IPS-18a (cell line): ENCODE data around the gene CCL17.
"Not testable (repeated sequence)": the region's sequence is repeated elsewhere in the genome, so short reads cannot be mapped to it uniquely, and the experiment has no call there.

Experiments used
- H3K27ac ChIP-seq: one replicate; pipeline ENCODE4 v1.5.1; 2013; ENCODE audit warnings: low read length
- H3K27me3 ChIP-seq: one replicate; pipeline ENCODE4 v1.6.1; 2013; ENCODE audit warnings: mild to moderate bottlenecking, low read length; ENCODE audit not compliant: control insufficient read depth, insufficient read depth
- H3K36me3 ChIP-seq: one replicate; pipeline ENCODE4 v1.6.1; 2013; ENCODE audit warnings: low read depth, low read length; ENCODE audit not compliant: control insufficient read depth
- H3K4me1 ChIP-seq: one replicate; pipeline ENCODE4 v1.6.1; 2013; ENCODE audit warnings: low read depth, low read length; ENCODE audit not compliant: control insufficient read depth
- H3K4me3 ChIP-seq: one replicate; pipeline ENCODE4 v1.5.1; 2013; ENCODE audit warnings: low read length
- H3K9ac ChIP-seq: one replicate; pipeline ENCODE4 v1.6.1; 2013; ENCODE audit warnings: mild to moderate bottlenecking, low read length, moderate library complexity
- H3K9me3 ChIP-seq: one replicate; pipeline ENCODE4 v1.6.1; 2013; ENCODE audit warnings: low read depth, low read length; ENCODE audit not compliant: control insufficient read depth

Gene CCL17

GRCh38 chr16:57371494-57372371 lies 32.8 kb upstream of the CCL17 start:
- no peak overlapping the region for H3K9ac ChIP-seq
- no peak overlapping the region for H3K4me3 ChIP-seq
- H3K27ac ChIP-seq = no peak overlapping the region
- H3K36me3 ChIP-seq = no peaks in the 10 kb centered on the region
- peaks cover 16% of the 10 kb centered on the region for H3K4me1 ChIP-seq
- no peaks in the 10 kb centered on the region for H3K9me3 ChIP-seq
- H3K27me3 ChIP-seq = no peaks in the 10 kb centered on the region

- no peaks in the 10 kb centered on the region for H3K27me3 ChIP-seq
- peaks cover 16% of the 10 kb centered on the region for H3K4me1 ChIP-seq
- no peak within 1 kb of the TSS for H3K27ac ChIP-seq
- peak within 1 kb of the TSS; percentile 39 for H3K4me3 ChIP-seq
- no peaks in the 10 kb centered on the region for H3K36me3 ChIP-seq
- H3K9me3 ChIP-seq = no peaks in the 10 kb centered on the region
- H3K9ac ChIP-seq = peak within 1 kb of the TSS; percentile 14
These were observed 32.0 kb upstream of the CCL17 start, which contains the start of gene CX3CL1 for GRCh38 chr16:57372372-57373116. TSS of gene CX3CL1 (plus strand) at chr16:57372490. CDS start at chr16:57372569, 79 bp downstream.

- peak overlapping the region; percentile 5 for H3K9ac ChIP-seq
- no peaks in the 10 kb centered on the region for H3K36me3 ChIP-seq
- H3K27ac ChIP-seq = no peak overlapping the region
- H3K4me1 ChIP-seq = peaks cover 16% of the 10 kb centered on the region
- H3K4me3 ChIP-seq = peak overlapping the region; percentile 39
- H3K27me3 ChIP-seq = no peaks in the 10 kb centered on the region
- H3K9me3 ChIP-seq = no peaks in the 10 kb centered on the region
These were observed 31.2 kb upstream of the CCL17 start for GRCh38 chr16:57373117-57373947.

- H3K27me3 ChIP-seq = no peaks in the 10 kb centered on the region
- peak overlapping the region; percentile 5 for H3K9ac ChIP-seq
- H3K36me3 ChIP-seq = no peaks in the 10 kb centered on the region
- no peak overlapping the region for H3K4me3 ChIP-seq
- H3K9me3 ChIP-seq = no peaks in the 10 kb centered on the region
- H3K4me1 ChIP-seq = peaks cover 16% of the 10 kb centered on the region
- no peak overlapping the region for H3K27ac ChIP-seq
These were observed 30.5 kb upstream of the CCL17 start for GRCh38 chr16:57374067-57374534.

DNA sequence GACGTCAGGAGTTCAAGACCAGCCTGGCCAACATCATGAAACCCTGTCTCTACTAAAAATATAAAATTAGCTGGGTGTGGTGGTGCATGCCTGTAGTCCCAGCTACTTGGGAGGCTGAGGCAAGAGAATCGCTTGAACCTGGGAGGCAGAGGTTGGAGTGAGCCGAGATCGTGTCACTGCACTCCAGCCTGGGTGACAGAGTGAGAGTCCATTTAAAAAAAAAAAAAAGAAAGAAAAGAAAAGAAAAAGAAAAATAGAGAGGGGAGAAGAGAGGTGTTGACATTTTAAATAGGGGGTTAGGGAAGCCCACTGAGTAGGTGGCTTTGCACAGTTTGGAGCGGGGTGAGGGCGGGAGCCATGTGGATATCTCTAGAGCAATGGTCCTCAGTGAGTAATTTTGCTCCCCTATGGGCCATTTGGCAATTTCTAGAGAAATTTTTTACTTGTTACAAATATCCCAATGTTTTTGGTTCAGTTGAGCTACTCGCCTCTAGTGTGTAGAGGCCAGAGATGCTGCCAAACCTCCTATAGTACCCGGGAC lies 29.6 kb upstream of the CCL17 start:
- peaks cover 16% of the 10 kb centered on the region for H3K4me1 ChIP-seq
- not testable (repeated sequence) for H3K9me3 ChIP-seq, H3K4me3 ChIP-seq, H3K27ac ChIP-seq, H3K36me3 ChIP-seq, H3K9ac ChIP-seq, H3K27me3 ChIP-seq

DNA sequence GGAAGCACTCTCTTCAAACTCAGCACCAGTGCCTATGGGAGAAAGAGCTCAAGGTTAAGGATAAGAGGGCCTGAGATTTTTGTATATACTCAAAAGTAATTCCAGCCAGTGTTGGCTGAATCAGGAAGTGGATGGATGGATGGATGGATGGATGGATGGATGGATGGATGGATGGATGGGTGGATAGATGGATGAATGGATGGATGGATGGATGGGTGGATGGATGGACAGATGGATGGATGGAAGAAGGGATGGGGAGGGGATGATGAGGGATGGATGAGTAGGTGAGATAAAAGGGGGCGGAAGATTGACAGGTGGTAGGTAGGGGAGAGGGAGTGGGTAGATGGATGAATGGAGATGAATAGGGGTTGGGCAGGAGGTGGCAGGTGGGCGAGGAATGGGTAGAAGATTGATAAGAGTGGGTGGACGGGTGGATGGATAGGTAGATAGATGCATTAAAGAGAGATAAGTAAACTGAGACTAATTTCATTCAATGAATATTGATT lies 28.2 kb upstream of the CCL17 start:
- H3K27ac ChIP-seq = no peak overlapping the region
- no peak overlapping the region for H3K4me3 ChIP-seq
- no peaks in the 10 kb centered on the region for H3K27me3 ChIP-seq
- no peaks in the 10 kb centered on the region for H3K36me3 ChIP-seq
- peaks cover 16% of the 10 kb centered on the region for H3K4me1 ChIP-seq
- H3K9ac ChIP-seq = no peak overlapping the region
- H3K9me3 ChIP-seq = no peaks in the 10 kb centered on the region

DNA sequence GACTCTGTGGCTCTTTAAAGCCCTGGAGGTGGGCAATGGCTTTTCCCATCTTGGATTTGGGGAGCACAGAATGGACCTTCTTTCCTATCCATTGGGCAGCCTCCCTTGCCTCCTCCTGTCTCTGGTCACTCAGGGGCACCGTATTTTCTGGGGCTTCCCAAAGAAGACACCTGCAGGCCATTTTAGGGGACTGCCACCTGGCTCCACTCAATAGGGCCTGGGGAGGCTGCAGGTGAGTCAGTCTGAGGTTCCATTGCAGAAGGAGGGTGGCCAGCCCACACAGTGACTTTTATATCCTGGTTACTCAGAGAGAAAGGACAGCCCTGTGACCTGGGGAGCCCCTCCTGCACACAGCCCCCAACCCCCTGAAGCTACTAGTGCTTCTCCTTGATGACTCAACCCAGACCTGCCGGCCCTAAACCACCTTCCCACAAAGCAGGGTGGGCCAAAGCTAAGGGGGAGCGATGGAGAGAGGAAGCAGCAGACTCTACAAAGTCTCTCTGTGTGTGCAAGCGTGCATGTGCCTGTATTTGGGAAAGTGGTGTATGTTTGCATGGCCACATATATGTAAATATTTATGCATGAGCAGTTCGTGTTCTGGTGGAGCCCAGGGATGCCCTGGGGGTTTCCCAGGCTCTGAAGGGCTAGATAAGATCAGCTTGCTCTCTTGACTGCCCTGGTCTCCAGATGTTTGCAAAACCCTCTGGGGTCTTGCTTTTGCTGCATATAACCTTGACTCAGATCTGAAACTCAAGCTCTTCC lies 27.3 kb upstream of the CCL17 start:
- H3K27me3 ChIP-seq = no peaks in the 10 kb centered on the region
- H3K36me3 ChIP-seq = no peaks in the 10 kb centered on the region
- H3K9ac ChIP-seq = no peak overlapping the region
- H3K9me3 ChIP-seq = no peaks in the 10 kb centered on the region
- H3K27ac ChIP-seq = no peak overlapping the region
- peaks cover 13% of the 10 kb centered on the region for H3K4me1 ChIP-seq
- H3K4me3 ChIP-seq = no peak overlapping the region

DNA sequence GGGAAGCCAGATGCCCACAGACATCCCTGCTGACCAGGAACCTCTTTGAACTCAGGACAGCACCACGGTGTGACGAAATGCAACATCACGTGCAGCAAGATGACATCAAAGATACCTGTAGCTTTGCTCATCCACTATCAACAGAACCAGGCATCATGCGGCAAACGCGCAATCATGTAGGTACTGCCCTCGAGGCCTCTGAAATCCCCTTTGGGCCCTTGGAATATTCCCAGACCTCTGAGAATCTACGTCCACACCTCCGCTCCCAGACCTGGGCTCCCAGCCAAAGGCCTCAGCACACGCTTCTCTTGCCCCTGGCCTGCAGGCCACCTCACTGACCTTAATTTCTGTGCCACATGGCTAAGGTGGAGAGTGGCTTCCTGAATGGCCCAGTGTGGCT lies 25.0 kb upstream of the CCL17 start:
- Histone ChIP-seq H3K27ac (no peak overlapping the region), H3K36me3 (no peaks in the 10 kb centered on the region), H3K4me1 (no peaks in the 10 kb centered on the region), H3K27me3 (no peaks in the 10 kb centered on the region), H3K9me3 (no peaks in the 10 kb centered on the region), H3K9ac (no peak overlapping the region), H3K4me3 (no peak overlapping the region)

DNA sequence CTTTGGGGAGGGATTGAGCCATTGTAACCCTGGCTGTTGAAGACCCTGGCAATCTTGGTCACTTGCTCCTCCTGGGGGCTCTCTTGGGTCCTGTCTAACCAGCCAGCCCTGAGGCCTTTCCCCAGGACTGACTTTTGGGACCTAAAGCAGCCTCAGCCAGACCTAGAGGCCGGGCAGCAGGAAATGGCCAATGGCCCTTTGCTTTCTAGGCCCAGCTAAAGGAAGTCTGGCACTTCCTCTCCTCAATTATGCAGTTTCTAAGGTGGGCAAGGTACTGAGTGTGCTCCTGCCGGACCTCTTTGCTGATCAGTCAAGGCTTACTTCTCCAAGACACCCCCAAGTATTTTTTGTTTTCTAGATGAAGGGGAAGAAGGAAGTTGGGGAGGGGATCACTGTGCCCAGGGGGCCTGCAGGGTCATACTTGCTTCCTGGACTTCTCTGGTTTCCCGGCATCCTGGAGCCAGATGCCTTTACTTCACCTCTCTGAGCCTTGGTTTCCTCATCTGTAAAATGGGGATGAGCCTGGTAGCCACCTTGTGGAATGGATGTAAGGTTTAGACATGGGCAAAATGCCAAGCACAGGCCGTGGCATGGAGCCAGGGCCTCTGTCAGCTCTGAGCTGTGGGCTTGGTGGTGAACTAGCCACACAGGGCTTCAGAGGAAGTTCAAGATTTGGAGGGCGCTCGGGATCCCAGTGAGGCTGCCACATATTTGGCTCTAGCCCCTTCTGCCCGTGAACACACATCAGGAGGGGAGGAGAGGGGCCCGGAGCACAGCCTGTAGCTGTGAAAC lies 23.7 kb upstream of the CCL17 start:
- Histone ChIP-seq H3K36me3 (no peaks in the 10 kb centered on the region), H3K9ac (no peak overlapping the region), H3K27ac (no peak overlapping the region), H3K4me1 (no peaks in the 10 kb centered on the region), H3K9me3 (no peaks in the 10 kb centered on the region), H3K4me3 (no peak overlapping the region), H3K27me3 (no peaks in the 10 kb centered on the region)
